Kidney tubule cell (primary cell): ENCODE results near the gene SLC25A39.

Source experiments
- DNase-seq: peaks from one replicate; pipeline ENCODE4 v3.0.0-alpha.2; 2018; ENCODE audit warnings: low spot score

Gene SLC25A39

GRCh38 chr17:44314031-44314430 is 10.6 kb downstream of the SLC25A39 start:
- DNase-seq: no peak

GRCh38 chr17:44312396-44313104 is 12.1 kb downstream of the SLC25A39 start:
- no peak for DNase-seq

GRCh38 chr17:44311562-44312181 is 13.0 kb downstream of the SLC25A39 start:
- DNase-seq: no peak

GRCh38 chr17:44310609-44311376 is 13.8 kb downstream of the SLC25A39 start:
- peak; percentile 32 for DNase-seq

- DNase-seq: no peak
Observed at GRCh38 chr17:44310188-44310587, 14.4 kb downstream of the SLC25A39 start.

- DNase-seq: no peak
Observed at GRCh38 chr17:44309472-44309871, 15.2 kb downstream of the SLC25A39 start.

GRCh38 chr17:44308865-44309264 is 15.8 kb downstream of the SLC25A39 start:
- DNase-seq: no peak

GRCh38 chr17:44308320-44308818 is 16.3 kb downstream of the SLC25A39 start, which contains the start of gene RUNDC3A:
TSS of gene RUNDC3A (plus strand) at chr17:44308601. CDS start at chr17:44308833, 232 bp downstream.
- DNase-seq: peak; percentile 79

GRCh38 chr17:44307387-44308186 is 17.0 kb downstream of the SLC25A39 start:
- peak; percentile 44 for DNase-seq

- DNase-seq: no peak
Observed at GRCh38 chr17:44304651-44305050, 20.0 kb downstream of the SLC25A39 start.

GRCh38 chr17:44297975-44298374 is 26.6 kb downstream of the SLC25A39 start:
- peak; percentile 13 for DNase-seq

GRCh38 chr17:44293509-44294226 is 31.0 kb downstream of the SLC25A39 start:
- DNase-seq: no peak

GRCh38 chr17:44287651-44288050 is 37.0 kb downstream of the SLC25A39 start:
- DNase-seq: no peak

- DNase-seq: no peak
Observed at GRCh38 chr17:44284024-44284400, 40.6 kb downstream of the SLC25A39 start.

- DNase-seq: no peak
Observed at GRCh38 chr17:44283344-44284023, 41.1 kb downstream of the SLC25A39 start.

- no peak for DNase-seq
Observed at GRCh38 chr17:44282264-44282663, 42.4 kb downstream of the SLC25A39 start.

- DNase-seq: no peak
Observed at GRCh38 chr17:44281570-44281969, 43.1 kb downstream of the SLC25A39 start.

GRCh38 chr17:44280392-44280937 is 44.2 kb downstream of the SLC25A39 start:
- DNase-seq: peak; percentile 10

- DNase-seq: peak; percentile 94
Observed at GRCh38 chr17:44279666-44280391, 44.8 kb downstream of the SLC25A39 start.

GRCh38 chr17:44279346-44279665 is 45.3 kb downstream of the SLC25A39 start:
- DNase-seq: no peak
